ENCODE measurements around the gene UPK2. TPM values are rescaled to one million over a fixed set of nuclear protein-coding genes. Genes with fewer than 3 reads are reported as not detected.

UPK2 gene
- total and polyA plus RNA-seq, 2 of the 13 experiments (the other 11 are each of a cell fraction or from before 2014, with no cell fraction given) = not detected

GRCh38 chr11:118956094-118956846 is at the start of gene UPK2 (continued):
- TF ChIP-seq ZBED4 (CRISPR knock-in tag; IDR thresholded peaks at IDR 0.05; ENCODE audit: borderline replicate concordance) (0 out of 2 replicates have a peak, but pooled peaks have one; percentile 53), BRF2 (CRISPR knock-in tag; IDR thresholded peaks at IDR 0.05) (no peak), FOXO4 (CRISPR knock-in tag; conservative IDR thresholded peaks at IDR 0.05) (no peak), ZNF296 (CRISPR knock-in tag; conservative IDR thresholded peaks at IDR 0.05) (no peak), GATAD2A (CRISPR knock-in tag; IDR thresholded peaks at IDR 0.05) (no peak), ZKSCAN8 (CRISPR knock-in tag; IDR thresholded peaks at IDR 0.05; ENCODE audit: borderline replicate concordance) (no peak), ZNF784 (CRISPR knock-in tag; IDR thresholded peaks at IDR 0.05; ENCODE audit: borderline replicate concordance) (no peak), NONO (IDR thresholded peaks at IDR 0.05) (no peak), NONO (CRISPR knock-in tag; conservative IDR thresholded peaks at IDR 0.05) (no peak), ZNF780A (CRISPR knock-in tag; IDR thresholded peaks at IDR 0.05) (no peak), CCAR2 (optimal IDR thresholded peaks at IDR 0.05; ENCODE audit: low read depth, low read length) (no peak), ZNF83 (CRISPR knock-in tag; IDR thresholded peaks at IDR 0.05; ENCODE audit: borderline replicate concordance) (no peak), ZZZ3 (CRISPR knock-in tag; IDR thresholded peaks at IDR 0.05; ENCODE audit: borderline replicate concordance) (no peak), ZNF496 (CRISPR knock-in tag; IDR thresholded peaks at IDR 0.05; ENCODE audit: insufficient replicate concordance) (no peak), NFIC (IDR thresholded peaks at IDR 0.05; ENCODE audit: low read length) (no peak), ZXDC (CRISPR knock-in tag; IDR thresholded peaks at IDR 0.05) (no peak), ZNF670 (CRISPR knock-in tag; IDR thresholded peaks at IDR 0.05; ENCODE audit: borderline replicate concordance) (no peak), ZNF605 (CRISPR knock-in tag; IDR thresholded peaks at IDR 0.05) (no peak), YY1 (IDR thresholded peaks at IDR 0.05; ENCODE audit: insufficient read depth, insufficient replicate concordance, low read depth, low read length) (peak; percentile 28)

All from HepG2 (cell line).